Measurements from ENCODE around the gene MUC6.
"Not testable (repeated sequence)": the region's sequence is repeated elsewhere in the genome, so short reads cannot be mapped to it uniquely, and the experiment has no call there.

The MUC6 gene

GRCh38 chr11:1024597-1025409 lies 11.7 kb downstream of the MUC6 start:
- DNase-seq (ENCODE audit: low read depth in 1 of 2, low spot score in 1 of 2) = no peak

GRCh38 chr11:1023811-1024596 lies 12.5 kb downstream of the MUC6 start:
- no peak for DNase-seq (ENCODE audit: low read depth in 1 of 2, low spot score in 1 of 2)

- DNase-seq (ENCODE audit: low read depth in 1 of 2, low spot score in 1 of 2) = no peak
Measured at GRCh38 chr11:1022908-1023810, 13.4 kb downstream of the MUC6 start.

- DNase-seq (ENCODE audit: low read depth in 1 of 2, low spot score in 1 of 2) = no peak
Measured at GRCh38 chr11:1022411-1022810, 14.1 kb downstream of the MUC6 start.

- no peak for DNase-seq (ENCODE audit: low read depth in 1 of 2, low spot score in 1 of 2)
Measured at GRCh38 chr11:1020211-1020905, 16.2 kb downstream of the MUC6 start.

- no peak for DNase-seq (ENCODE audit: low read depth in 1 of 2, low spot score in 1 of 2)
Measured at GRCh38 chr11:1019321-1019910, 17.1 kb downstream of the MUC6 start.

GRCh38 chr11:1018091-1018490 lies 18.4 kb downstream of the MUC6 start:
- no peak for DNase-seq (ENCODE audit: low read depth in 1 of 2, low spot score in 1 of 2)

- DNase-seq (ENCODE audit: low read depth in 1 of 2, low spot score in 1 of 2) = no peak
Measured at GRCh38 chr11:1017269-1018005, 19.1 kb downstream of the MUC6 start.

GRCh38 chr11:1016610-1017126 lies 19.9 kb downstream of the MUC6 start:
- DNase-seq (ENCODE audit: low read depth in 1 of 2, low spot score in 1 of 2) = not testable (repeated sequence)

GRCh38 chr11:1015826-1016545 lies 20.5 kb downstream of the MUC6 start:
- DNase-seq (ENCODE audit: low read depth in 1 of 2, low spot score in 1 of 2) = no peak

- DNase-seq (ENCODE audit: low read depth in 1 of 2, low spot score in 1 of 2) = no peak
Measured at GRCh38 chr11:1015064-1015463, 21.5 kb downstream of the MUC6 start.

GRCh38 chr11:1014276-1014675 lies 22.2 kb downstream of the MUC6 start:
- no peak for DNase-seq (ENCODE audit: low read depth in 1 of 2, low spot score in 1 of 2)

GRCh38 chr11:1013631-1013935 lies 22.9 kb downstream of the MUC6 start:
- no peak for DNase-seq (ENCODE audit: low read depth in 1 of 2, low spot score in 1 of 2)

GRCh38 chr11:1012740-1013630 lies 23.5 kb downstream of the MUC6 start:
- no peak for DNase-seq (ENCODE audit: low read depth in 1 of 2, low spot score in 1 of 2)

- DNase-seq (ENCODE audit: low read depth in 1 of 2, low spot score in 1 of 2) = no peak
Measured at GRCh38 chr11:1012291-1012690, 24.2 kb downstream of the MUC6 start.

- no peak for DNase-seq (ENCODE audit: low read depth in 1 of 2, low spot score in 1 of 2)
Measured at GRCh38 chr11:1011320-1011698, 25.2 kb downstream of the MUC6 start.

- DNase-seq (ENCODE audit: low read depth in 1 of 2, low spot score in 1 of 2) = no peak
Measured at GRCh38 chr11:1010551-1011319, 25.8 kb downstream of the MUC6 start.

All from stimulated activated CD4-positive, alpha-beta T cell treated with anti-CD3 and anti-CD28 coated beads, Interleukin-15, amount 100 ng/mL, for 1 hour (primary cell).